Fibroblast of skin of left quadriceps (primary cell): ENCODE results near the gene CDK10.

ENCODE experiments used
- DNase-seq, 2 experiments: peaks; one replicate each; pipeline ENCODE4 v3.0.0-alpha.2; 2013; ENCODE audit warnings: low read depth in 2 of 2

The CDK10 gene

GRCh38 chr16:89711601-89712273, 25.2 kb downstream of the CDK10 start:
- peak; percentile 36 to 42 for DNase-seq

- DNase-seq, result no peak
Observed at GRCh38 chr16:89712274-89712781, 25.8 kb downstream of the CDK10 start.

- DNase-seq, result no peak
Observed at GRCh38 chr16:89716493-89716892, 30.0 kb downstream of the CDK10 start.

GRCh38 chr16:89716916-89717687, 30.6 kb downstream of the CDK10 start:
- no peak for DNase-seq

- no peak for DNase-seq
Observed at GRCh38 chr16:89717688-89718505, 31.4 kb downstream of the CDK10 start.

GRCh38 chr16:89720551-89720812, 34.0 kb downstream of the CDK10 start:
- DNase-seq, result no peak

GRCh38 chr16:89720813-89721545, 34.5 kb downstream of the CDK10 start, which contains the start of the genes VPS9D1 and ZNF276:
Gene VPS9D1, minus strand, starts transcription at chr16:89720898. Its CDS starts 37 bp downstream, at chr16:89720861.
Gene ZNF276, plus strand, starts transcription at chr16:89721537. Its CDS starts 104 bp downstream, at chr16:89721641.
- DNase-seq, result peak; percentile 31 to 33

GRCh38 chr16:89721546-89722391, 35.3 kb downstream of the CDK10 start:
- DNase-seq, result no peak

GRCh38 chr16:89722392-89723278, 36.1 kb downstream of the CDK10 start:
- no peak for DNase-seq

GRCh38 chr16:89723279-89724250, 37.1 kb downstream of the CDK10 start:
- no peak for DNase-seq

- DNase-seq, result no peak
Observed at GRCh38 chr16:89727406-89728120, 41.1 kb downstream of the CDK10 start.

GRCh38 chr16:89729293-89729692, 42.8 kb downstream of the CDK10 start:
- no peak for DNase-seq

GRCh38 chr16:89729863-89730593, 43.5 kb downstream of the CDK10 start:
- no peak for DNase-seq

- DNase-seq, result no peak
Observed at GRCh38 chr16:89730610-89731234, 44.2 kb downstream of the CDK10 start.

- no peak for DNase-seq
Observed at GRCh38 chr16:89732142-89732917, 45.8 kb downstream of the CDK10 start.

GRCh38 chr16:89732918-89733242, 46.4 kb downstream of the CDK10 start:
- no peak for DNase-seq
